COLO668 (cell line): Measurements from ENCODE around the gene ZNF177.
"Not testable (repeated sequence)": the region's sequence is repeated elsewhere in the genome, so short reads cannot be mapped to it uniquely, and the experiment has no call there.

Experiments used
- DNase-seq: peaks from one replicate; lab custom pipeline; 2025; ENCODE audit not compliant: unreplicated experiment; lab: John Stamatoyannopoulos, UW

The ZNF177 gene

DNA sequence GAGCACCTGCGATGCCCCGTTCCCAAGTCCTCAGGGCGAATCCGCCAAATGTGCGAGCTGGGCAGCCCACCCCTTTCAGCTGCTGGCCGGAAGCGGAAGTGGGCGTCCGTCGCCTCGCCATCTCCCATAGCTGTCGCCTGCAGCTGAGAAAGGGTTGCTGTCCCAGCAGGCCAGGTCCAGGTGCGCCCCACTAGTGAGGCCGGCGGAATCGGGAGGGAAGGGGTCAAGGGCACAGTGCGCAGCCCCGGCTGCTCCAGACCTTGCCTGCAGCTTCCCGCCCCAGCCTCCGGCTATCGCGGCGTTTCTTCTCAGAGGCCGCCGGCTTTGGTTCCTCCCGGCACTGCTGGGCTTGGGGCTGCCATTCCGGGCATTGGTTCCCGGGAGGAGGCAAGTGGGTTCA, at the start of gene ZNF177:
Gene ZNF177 (plus strand): TSS at position 109 of the 400 bp plus-strand sequence. CDS start 15,299 bp downstream, outside the sequence.
- DNase-seq: peak; percentile 50

DNA sequence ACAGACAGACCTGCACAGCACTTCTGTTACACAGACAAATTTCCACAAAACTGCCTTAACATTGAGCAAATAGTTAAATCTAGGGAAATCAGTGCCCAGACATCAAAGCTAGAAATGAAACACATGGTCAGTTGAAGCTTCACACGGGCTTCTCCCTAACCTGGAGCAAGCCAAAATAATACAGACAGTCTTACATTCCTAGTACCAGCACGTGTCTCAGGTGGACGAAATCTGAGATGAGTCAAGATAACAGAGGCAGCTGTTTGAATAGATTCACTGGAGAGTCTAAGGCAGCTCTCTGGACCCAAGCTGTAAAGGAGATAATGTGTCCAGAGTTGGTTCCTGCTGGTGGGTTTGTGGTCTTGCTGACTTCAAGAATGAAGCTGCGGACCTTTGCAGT, 49.1 kb upstream of the ZNF177 start:
- no peak for DNase-seq

DNA sequence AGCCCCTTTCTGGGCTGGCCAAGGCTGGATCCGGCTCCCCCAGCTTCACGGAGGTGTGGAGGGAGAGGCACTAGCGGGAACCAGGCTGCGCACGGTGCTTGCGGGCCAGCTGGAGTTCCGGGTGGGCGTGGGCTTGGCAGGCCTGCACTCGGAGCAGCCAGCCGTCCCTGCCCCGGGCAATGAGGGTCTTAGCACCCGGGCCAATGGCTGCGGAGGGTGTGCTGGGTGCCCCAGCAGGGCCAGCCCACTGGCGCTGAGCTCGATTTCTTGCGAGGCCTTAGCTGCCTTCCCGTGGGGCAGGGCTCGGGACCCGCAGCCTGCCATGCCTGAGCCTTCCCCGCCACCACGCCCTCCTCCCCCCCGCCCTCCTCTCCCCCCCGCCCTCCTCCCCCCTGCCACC, 41.5 kb upstream of the ZNF177 start:
- DNase-seq: no peak

DNA sequence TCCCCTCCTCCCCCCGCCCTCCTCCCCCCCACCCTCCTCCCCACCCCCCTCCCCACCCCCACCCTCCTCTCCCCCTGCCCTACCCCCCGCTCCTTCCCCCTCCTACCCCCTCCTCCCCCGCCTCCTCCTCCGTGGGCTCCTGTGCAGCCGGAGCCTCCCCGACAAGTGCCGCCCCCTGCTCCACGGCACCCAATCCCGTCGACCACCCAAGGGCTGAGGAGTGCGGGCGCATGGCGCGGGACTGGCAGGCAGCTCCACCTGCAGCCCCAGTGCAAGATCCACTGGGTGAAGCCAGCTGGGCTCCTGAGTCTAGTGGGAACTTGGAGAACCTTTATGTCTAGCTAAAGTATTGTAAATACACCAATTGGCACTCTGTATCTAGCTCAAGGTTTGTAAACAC, 41.1 kb upstream of the ZNF177 start:
- not testable (repeated sequence) for DNase-seq

DNA sequence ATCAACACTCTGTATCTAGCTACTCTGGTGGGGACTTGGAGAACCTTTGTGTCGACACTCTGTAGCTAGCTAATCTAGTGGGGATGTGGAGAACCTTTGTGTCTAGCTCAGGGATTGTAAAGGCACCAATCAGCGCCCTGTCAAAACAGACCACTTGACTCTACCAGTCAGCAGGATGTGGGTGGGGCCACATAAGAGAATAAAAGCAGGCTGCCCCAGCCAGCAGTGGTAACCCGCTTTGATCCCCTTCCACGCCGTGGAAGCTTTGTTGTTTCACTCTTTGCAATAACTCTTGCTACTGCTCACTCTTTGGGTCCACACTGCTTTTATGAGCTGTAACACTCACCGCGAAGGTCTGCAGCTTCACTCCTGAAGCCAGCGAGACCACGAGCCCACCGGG, 40.6 kb upstream of the ZNF177 start:
- not testable (repeated sequence) for DNase-seq

DNA sequence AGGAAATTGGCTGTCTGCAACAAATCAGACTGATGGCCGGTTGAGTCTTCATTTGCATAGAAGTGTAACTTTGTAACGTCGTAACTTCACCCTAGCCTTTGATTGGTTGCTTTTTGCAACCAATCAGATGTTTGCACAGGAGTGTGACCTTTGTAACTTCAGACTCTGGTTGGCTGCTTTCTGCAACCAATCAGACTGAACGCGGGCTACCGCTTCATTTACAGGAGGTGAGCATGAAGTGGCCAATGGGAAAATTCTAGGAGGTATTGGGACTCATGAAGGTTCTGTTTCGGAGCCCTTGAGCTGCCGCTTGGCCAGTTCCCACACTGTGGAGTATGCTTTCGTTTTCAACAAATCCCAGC, 39.3 kb upstream of the ZNF177 start:
- DNase-seq: peak; percentile 63

DNA sequence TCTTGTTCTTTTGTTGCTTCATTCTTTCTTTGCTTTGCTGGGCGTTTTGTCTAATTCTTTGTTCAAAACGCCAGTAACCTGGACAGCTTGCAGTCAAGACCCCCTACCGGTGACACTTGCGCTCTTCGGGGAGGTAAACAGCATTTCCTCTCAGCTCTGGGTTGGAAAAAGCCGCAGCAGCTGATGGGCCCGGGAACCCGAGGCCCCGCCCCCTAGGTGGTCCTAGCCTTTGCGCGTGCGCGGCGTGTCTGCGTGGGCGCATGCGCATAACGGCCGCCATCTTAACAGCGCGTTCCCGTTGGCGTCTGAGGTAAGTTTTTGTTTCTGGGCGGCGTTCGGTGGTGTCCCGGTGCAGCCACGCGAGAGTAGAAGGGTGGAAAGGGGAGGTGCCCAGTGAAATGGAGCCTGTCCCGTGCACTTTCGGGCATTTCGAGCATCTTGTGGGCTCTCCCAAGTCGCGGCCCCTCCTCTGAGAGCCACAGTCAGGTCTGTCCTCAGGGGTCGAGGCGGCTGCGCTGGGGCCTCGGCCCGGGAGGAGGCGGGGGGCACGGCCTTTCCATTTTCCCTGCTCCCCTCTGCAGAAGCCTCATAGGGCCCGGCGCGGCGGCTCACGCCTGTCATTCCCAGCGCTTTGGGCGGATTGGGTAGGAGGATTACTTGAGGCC, 38.8 kb upstream of the ZNF177 start, which contains the start of gene ZNF559:
Gene ZNF559 (plus strand): TSS at position 261 of the 665 bp plus-strand sequence. CDS start 14,371 bp downstream, outside the sequence.
- peak; percentile 96 for DNase-seq

DNA sequence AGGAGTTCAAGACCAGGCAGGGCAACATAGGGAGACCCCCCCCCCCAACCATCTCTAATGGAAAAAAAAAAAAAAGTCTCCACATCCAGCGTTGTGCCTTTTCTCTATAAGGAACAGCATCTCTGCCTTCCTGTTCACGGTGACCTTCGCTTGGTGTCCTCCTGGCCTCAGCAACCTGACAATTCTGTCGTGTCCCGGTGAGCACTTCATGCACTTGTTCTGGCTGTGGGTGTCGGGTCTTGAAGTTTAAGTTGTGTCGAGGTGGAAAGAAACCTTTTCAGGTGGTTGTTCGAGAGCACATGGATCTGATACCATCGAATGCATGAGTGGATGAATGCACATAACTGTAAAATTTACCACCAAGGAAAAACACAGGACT, 38.2 kb upstream of the ZNF177 start:
- no peak for DNase-seq

DNA sequence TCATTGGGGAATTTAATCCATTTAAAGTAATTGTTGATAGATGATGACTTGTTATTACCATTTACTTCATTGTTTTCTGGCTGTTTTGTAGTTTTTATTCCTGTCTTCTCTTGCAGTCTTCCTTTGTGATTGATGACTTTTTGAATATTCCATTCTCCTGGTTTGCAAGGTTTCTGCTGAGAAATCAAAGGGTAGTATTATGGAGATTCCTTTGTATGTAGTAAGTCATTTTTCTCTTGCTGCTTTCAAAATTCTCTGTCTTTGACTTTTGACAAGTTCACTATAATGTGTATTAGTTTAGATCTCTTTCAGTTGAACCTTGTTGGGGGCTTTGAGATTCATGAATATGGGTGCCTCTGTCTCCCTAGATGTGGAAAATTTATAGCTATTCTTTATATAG, 32.8 kb upstream of the ZNF177 start:
- DNase-seq: no peak

DNA sequence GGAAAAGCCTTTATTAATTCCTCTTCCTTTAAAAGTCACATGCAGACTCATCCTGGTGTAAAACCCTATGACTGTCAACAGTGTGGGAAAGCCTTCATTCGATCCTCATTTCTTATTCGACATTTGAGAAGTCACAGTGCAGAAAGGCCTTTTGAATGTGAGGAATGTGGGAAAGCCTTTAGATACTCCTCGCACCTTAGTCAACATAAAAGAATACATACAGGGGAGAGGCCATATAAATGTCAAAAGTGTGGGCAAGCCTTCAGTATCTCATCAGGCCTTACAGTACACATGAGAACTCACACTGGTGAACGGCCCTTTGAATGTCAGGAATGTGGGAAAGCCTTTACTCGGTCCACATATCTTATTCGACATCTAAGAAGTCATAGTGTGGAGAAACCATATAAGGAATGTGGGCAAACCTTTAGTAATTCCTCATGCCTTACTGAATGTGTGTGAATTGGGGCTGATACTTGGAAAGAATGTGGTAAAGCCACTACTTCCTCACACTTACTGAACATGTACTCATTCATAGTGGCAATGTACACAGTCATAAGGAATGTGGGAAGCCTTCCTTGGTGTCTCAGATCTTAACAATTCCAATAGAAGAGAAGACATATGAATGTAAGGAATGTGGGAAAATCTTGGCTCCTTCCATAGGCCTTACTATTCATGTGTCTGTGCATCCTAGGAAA, 20.1 kb upstream of the ZNF177 start:
- DNase-seq: no peak

DNA sequence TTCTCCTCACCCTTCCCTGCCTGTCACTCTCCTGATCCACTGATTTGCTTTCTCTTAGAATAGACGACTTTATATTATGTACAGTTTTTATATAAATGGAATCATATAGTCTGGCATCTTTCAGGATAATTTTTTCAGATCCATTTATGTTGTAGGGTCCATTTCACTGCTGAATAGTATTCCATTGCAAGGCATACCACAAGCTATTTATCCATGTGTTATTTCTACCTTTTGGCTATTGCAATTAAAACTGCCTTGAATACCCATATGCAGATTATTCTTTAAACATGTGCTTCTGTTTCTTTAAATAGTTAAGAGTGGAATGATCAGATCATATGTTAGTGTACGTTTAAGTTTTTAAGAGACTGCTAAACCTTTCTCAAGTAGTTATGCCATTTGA, 17.8 kb upstream of the ZNF177 start:
- no peak for DNase-seq

DNA sequence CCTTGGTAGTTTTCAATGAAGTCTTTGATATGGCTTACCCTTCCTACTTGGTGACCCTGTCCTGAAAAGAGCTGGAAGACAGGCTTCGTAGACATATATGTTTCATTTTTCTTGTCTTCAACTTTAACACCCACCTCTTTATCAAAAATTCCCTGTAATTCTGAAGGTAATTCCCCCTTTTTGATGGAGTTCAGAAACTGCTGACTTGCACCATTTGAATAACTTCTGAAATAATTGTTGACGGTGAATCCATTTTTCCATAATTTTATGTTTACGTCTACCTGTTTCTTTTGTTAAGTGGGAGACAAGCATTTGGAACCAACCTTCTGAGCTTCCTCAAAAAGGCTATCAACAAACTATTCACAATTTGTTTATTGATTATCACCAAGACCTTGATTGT, 14.6 kb upstream of the ZNF177 start:
- DNase-seq: no peak

DNA sequence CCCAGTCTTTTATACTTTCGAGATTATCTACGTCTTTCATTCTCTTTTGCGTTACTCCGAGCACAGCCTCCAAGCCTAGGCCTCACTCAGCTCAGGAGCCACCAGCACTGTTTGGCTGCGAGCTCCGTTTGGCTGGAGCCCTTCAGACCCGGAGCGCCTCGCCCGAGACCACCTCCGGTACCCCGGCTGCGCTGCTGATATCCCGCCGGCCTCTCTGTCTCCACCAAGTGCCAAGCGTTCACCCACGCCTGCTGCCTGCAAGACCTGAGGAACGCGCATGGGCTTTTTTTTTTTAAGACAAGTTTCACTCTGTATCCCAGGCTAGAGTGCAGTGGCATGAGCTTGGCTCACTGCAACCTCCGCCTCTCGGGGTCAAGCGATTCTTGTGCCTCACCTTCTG, 14.1 kb upstream of the ZNF177 start:
- no peak for DNase-seq

DNA sequence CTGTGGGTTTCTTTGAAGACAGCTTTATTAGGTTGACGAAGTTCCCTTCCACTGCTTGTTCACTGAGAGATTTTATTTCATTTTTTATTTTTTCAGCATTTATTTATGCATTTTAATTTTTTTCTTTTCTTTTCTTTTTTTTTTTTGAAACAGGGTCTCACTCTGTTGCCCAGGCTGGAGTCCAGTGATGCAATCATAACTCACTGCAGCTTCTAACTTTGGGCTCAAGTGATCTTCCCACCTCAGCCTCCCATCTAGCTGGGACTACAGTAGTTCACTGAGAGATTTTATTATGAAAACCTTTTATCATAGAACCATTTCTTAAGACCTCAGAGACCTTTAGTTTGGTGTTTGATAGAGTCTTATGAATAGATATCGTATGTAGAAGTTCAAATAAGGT, 10.3 kb upstream of the ZNF177 start:
- DNase-seq: no peak

DNA sequence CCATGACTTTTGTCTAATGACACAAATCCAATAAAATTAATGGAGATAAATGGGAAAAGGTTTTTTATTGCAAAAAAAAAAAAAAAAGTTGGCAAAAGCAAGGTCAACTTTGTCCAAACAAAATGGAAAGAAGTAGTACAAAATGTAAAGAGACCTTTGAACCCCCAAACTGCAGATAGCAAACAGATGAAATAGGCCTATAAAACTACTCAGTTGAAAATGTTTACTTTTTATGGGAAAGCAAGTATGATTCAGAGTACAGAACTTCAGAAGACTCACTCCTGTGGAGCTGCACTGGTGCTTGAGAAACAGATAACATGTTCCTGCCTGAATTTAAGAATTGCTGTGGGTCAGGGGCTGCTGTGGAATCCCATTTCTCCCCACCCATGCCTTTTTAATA, 9.8 kb upstream of the ZNF177 start:
- DNase-seq: no peak

DNA sequence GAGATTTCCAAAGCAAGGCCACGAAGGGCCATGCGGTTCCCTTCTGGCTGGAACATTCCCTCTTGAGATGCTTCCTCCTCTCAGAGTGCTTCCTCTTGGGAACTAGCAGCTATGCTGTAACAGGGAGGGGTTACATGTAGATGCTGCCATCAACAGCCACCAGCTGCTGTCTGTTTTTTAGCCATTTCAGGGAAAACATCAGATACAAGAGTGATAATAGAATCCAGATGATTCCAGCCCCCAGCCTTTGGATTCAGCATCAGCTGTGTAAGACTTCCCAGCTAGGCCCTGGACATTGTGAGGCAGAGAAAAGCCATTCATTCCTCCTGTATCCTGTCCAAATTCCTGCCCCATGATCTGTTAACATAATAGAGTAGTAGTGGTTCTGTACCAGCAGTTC, 8.2 kb upstream of the ZNF177 start:
- DNase-seq: no peak

DNA sequence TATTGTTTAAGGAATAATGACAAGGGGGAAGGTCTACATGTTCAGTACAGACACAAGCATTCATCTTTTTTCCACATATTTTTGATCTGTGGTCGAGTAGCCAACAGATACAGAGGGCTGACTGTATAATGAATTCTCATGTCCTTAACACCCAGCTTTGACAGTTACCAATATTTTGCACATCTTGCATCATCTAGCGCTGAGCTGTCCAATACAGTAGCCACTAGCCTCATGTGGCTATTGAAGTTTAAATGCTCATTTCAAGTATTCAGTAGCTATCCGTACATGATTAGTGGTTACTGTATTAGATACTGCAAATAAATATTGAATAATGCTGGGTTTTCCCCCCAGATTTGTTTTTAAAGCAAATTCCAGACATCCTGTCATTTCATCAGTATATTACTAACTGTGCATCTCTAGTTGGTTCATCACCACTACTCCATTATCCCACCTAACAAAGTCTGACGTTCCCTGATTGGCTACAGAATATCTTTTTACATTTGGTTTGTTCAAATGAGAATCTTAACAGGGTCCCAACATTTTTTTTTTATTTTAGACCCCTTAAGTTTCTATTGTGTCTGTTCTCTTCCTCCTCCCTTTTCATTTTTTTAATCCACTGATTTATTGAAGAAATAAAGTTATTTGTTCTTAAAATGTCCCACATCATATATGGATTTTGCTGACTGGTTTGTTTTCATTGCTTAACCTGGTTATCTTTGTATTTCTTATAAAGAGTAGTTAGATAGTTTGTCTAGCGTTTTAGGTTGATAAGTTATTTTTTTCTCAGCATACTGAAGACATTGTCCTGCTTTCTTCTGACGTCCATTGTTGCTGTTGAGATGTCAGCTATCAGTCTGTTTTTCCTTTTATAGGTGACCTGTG, 8.2 kb downstream of the ZNF177 start:
- no peak for DNase-seq

DNA sequence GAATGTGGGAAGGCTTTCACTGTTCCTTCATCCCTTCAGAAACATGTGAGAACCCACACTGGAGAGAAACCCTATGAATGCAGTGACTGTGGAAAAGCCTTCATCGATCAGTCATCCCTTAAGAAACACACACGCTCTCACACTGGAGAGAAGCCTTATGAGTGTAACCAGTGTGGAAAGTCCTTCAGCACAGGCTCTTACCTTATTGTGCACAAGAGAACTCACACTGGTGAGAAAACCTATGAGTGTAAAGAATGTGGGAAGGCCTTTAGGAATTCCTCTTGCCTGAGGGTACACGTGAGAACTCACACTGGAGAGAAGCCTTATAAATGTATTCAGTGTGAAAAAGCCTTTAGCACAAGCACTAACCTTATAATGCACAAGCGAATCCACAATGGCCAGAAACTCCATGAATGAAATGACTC, 18.6 kb downstream of the ZNF177 start:
- no peak for DNase-seq

DNA sequence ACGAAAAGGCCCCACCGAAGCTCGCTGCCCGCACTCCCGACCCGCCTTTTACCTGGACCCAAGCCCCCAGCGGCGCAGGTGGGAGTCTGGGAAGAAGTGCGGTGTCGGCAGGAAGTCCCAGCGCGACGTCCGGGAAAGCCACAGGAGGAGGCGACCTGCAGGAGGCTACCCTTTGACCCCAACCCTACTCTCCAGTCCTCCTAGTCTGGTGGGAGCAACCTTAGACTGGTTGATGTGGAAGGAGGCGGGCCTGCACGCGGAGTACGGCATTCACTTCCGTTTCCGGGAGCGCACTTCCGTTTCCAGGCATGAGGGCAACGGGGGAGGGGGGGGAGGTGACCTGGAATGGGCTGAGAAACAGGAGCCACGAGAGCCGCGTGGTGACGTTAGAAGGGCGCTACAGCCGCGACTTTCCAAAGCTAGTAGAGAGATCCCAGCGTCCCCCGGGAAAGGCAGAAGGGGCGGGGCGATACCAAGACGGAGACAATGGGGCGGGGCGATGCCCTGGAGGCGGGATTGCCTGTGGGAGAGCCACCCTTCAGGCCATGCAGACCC, 44.1 kb downstream of the ZNF177 start:
- peak; percentile 93 for DNase-seq

DNA sequence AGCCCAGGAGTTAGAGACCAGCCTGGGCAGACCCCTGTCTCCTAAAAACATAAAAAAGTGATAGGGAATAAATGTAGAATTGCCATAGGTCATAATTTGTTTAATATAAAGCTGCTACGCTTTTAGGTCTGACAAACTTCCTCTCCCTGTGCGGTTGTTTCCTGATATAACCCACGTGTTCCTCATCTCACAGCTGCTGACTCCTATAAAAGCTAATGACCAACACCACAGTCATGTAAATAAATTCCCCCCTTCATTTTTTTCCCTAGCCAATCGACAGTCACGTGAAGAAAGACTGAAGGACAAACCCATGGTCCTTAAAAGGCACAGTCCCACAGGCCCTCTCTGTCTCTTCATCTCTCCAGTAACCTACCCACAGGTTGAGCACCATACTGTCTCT, 45.0 kb downstream of the ZNF177 start:
- DNase-seq: no peak

DNA sequence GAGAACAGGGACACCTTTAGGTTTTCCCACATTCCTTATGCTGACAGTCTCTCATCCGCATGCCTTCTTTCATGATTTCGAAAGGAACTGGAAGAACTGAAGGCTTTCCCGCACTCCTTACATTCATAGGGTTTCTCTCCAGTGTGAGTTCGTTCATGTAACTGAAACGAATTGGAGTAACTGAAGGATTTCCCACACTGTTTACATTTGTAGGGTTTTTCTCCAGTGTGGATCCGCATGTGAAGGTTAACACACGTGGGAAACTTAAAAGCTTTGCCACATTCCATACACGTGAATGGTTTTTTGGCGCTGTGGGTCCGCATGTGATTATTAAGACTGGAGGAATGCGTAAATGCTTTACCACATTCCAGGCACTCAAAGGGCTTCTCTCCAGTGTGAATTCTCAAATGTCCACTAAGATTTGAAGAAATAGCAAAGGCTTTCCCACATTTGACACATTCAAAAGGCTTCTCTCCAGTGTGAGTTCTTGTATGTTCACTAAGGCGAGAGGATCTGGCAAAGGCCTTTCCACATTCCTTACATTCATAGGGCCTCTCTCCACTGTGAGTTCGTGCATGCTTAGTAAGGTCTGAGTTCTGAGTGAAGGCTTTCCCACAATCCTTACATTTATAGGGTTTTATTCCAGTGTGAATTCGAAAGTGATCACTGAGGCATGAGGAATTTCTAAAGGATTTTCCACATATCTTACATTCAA, 50.6 kb downstream of the ZNF177 start:
- no peak for DNase-seq
